ENCODE results near the gene NOTCH2. TPM values are rescaled to one million over a fixed set of nuclear protein-coding genes. Genes with fewer than 3 reads are reported as not detected.

NOTCH2 gene
- polyA plus RNA-seq, 3 donors = 47.3 to 108 (median 86.6) TPM

- H3K4me2 ChIP-seq (replicated peaks; ENCODE audit: extremely low read depth, low read length, poor library complexity, severe bottlenecking) = no peak overlapping the region
- no peaks in the 10 kb centered on the region for H3K4me1 ChIP-seq (ENCODE audit: control insufficient read depth in 1 of 2, insufficient read depth in 2 of 2, low read length in 2 of 2)
- intact Hi-C loops (cut with micrococcal nuclease) = loop anchor here in 1 of 2 donors (5.0 kb wide), 1 partner anchor 48 kb away; no protein-coding TSS in a partner anchor
- no peaks in the 10 kb centered on the region for H3K9me3 ChIP-seq (replicated peaks in 1 of 2; ENCODE audit: control insufficient read depth in 1 of 2, insufficient read depth in 1 of 2, low read length in 2 of 2)
- peak overlapping the region in 1 of 2 donors; percentile 24 for H3K27ac ChIP-seq (ENCODE audit: low read depth in 1 of 2, low read length in 2 of 2)
- Mint-ChIP-seq H3K4me1 (no peaks in the 10 kb centered on the region), H3K36me3 (peaks cover 69 to 79% of the 10 kb centered on the region in 2 donors), H3K9me3 (no peaks in the 10 kb centered on the region), H3K27ac (no peak overlapping the region), H3K4me3 (no peak overlapping the region), H3K27me3 (ENCODE audit: low read depth in 3 of 3) (peaks cover 0 to 1% (median 0%) of the 10 kb centered on the region in 3 donors)
- H4K20me1 ChIP-seq (ENCODE audit: insufficient read depth, low read length) = peaks cover 100% of the 10 kb centered on the region
- no peak overlapping the region for H3K9ac ChIP-seq (ENCODE audit: insufficient read depth, low read length, poor library complexity, severe bottlenecking)
- H3K79me2 ChIP-seq (ENCODE audit: insufficient read depth, low read length) = no peaks in the 10 kb centered on the region
- no peaks in the 10 kb centered on the region for H3K27me3 ChIP-seq (ENCODE audit: control insufficient read depth in 2 of 2, insufficient read depth in 2 of 2, low read length in 2 of 2)
- TF ChIP-seq, protein P1, sequence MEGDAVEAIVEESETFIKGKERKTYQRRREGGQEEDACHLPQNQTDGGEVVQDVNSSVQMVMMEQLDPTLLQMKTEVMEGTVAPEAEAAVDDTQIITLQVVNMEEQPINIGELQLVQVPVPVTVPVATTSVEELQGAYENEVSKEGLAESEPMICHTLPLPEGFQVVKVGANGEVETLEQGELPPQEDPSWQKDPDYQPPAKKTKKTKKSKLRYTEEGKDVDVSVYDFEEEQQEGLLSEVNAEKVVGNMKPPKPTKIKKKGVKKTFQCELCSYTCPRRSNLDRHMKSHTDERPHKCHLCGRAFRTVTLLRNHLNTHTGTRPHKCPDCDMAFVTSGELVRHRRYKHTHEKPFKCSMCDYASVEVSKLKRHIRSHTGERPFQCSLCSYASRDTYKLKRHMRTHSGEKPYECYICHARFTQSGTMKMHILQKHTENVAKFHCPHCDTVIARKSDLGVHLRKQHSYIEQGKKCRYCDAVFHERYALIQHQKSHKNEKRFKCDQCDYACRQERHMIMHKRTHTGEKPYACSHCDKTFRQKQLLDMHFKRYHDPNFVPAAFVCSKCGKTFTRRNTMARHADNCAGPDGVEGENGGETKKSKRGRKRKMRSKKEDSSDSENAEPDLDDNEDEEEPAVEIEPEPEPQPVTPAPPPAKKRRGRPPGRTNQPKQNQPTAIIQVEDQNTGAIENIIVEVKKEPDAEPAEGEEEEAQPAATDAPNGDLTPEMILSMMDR (IDR thresholded peaks at IDR 0.05) = no peak
- no peak overlapping the region for H2AFZ ChIP-seq (ENCODE audit: insufficient read depth, low read depth, low read length, poor library complexity, severe bottlenecking)
- DNase-seq = no peak
- no peak overlapping the region for H3K4me3 ChIP-seq (replicated peaks in 1 of 3; ENCODE audit: low read depth in 2 of 3, low read length in 3 of 3)
- WGBS (ENCODE audit: insufficient coverage) = no CpG with 5 or more reads among the region's 1 CpG
- peaks cover 74 to 90% of the 10 kb centered on the region in 2 donors for H3K36me3 ChIP-seq (replicated peaks in 1 of 2; ENCODE audit: control insufficient read depth in 1 of 2, insufficient read depth in 2 of 2, low read length in 2 of 2)
Observed at GRCh38 chr1:119914071-119914470, 155.4 kb downstream of the NOTCH2 start.

GRCh38 chr1:119912963-119913362 lies 156.5 kb downstream of the NOTCH2 start:
- Histone ChIP-seq H3K9me3 (replicated peaks in 1 of 2; ENCODE audit: control insufficient read depth in 1 of 2, insufficient read depth in 1 of 2, low read length in 2 of 2) (no peaks in the 10 kb centered on the region), H3K36me3 (replicated peaks in 1 of 2; ENCODE audit: control insufficient read depth in 1 of 2, insufficient read depth in 2 of 2, low read length in 2 of 2) (peaks cover 63 to 79% of the 10 kb centered on the region in 2 donors), H3K9ac (ENCODE audit: insufficient read depth, low read length, poor library complexity, severe bottlenecking) (no peak overlapping the region), H3K4me2 (replicated peaks; ENCODE audit: extremely low read depth, low read length, poor library complexity, severe bottlenecking) (no peak overlapping the region), H3K27me3 (ENCODE audit: control insufficient read depth in 2 of 2, insufficient read depth in 2 of 2, low read length in 2 of 2) (no peaks in the 10 kb centered on the region), H3K27ac (ENCODE audit: low read depth in 1 of 2, low read length in 2 of 2) (no peak overlapping the region), H2AFZ (ENCODE audit: insufficient read depth, low read depth, low read length, poor library complexity, severe bottlenecking) (no peak overlapping the region), H3K4me1 (ENCODE audit: control insufficient read depth in 1 of 2, insufficient read depth in 2 of 2, low read length in 2 of 2) (no peaks in the 10 kb centered on the region), H3K79me2 (ENCODE audit: insufficient read depth, low read length) (no peaks in the 10 kb centered on the region), H4K20me1 (ENCODE audit: insufficient read depth, low read length) (peaks cover 100% of the 10 kb centered on the region), H3K4me3 (replicated peaks in 1 of 3; ENCODE audit: low read depth in 2 of 3, low read length in 3 of 3) (no peak overlapping the region)
- H3K4me3 Mint-ChIP-seq = no peak overlapping the region
- no peaks in the 10 kb centered on the region for H3K4me1 Mint-ChIP-seq
- intact Hi-C loops (cut with micrococcal nuclease) = loop anchor here in 1 of 2 donors (5.0 kb wide), 1 partner anchor 49 kb away; no protein-coding TSS in a partner anchor
- no peak for DNase-seq
- no peaks in the 10 kb centered on the region for H3K9me3 Mint-ChIP-seq
- H3K36me3 Mint-ChIP-seq = peaks cover 57 to 68% of the 10 kb centered on the region in 2 donors
- peaks cover 0 to 1% (median 0%) of the 10 kb centered on the region in 3 donors for H3K27me3 Mint-ChIP-seq (ENCODE audit: low read depth in 3 of 3)
- no peak overlapping the region for H3K27ac Mint-ChIP-seq
- 94% methylated on average over 3 of the region's 3 CpGs for WGBS (ENCODE audit: insufficient coverage)
- TF ChIP-seq, protein P1 (IDR thresholded peaks at IDR 0.05) = no peak
